SU-DHL-6 (cell line): ENCODE data around the gene PDE2A.

ENCODE experiments used
- H2AFZ ChIP-seq: fragments of 200-600 bp; sonication (generic); 2 replicates; pipeline ENCODE4 v1.6.1; 2014; ENCODE audit warnings: low read depth, mild to moderate bottlenecking, moderate library complexity, mixed read lengths, antibody characterized with exemption, low read length; ENCODE audit not compliant: severe bottlenecking
- H3F3A ChIP-seq: fragments of 200-600 bp; shearing (Covaris generic); 2 replicates; pipeline ENCODE4 v1.6.0; 2016; ENCODE audit warnings: antibody characterized with exemption, mild to moderate bottlenecking; ENCODE audit not compliant: insufficient read depth
- H3K27ac ChIP-seq: fragments of 200-600 bp; sonication (generic); 2 replicates; pipeline ENCODE4 v1.5.1; 2016; ENCODE audit warnings: low read depth, mild to moderate bottlenecking, low read length, moderate library complexity, mixed read lengths
- H3K27me3 ChIP-seq: fragments of 200-600 bp; sonication (generic), shearing (Covaris generic); 2 replicates; pipeline ENCODE4 v1.6.0; 2014; ENCODE audit warnings: mild to moderate bottlenecking, low read length
- H3K36me3 ChIP-seq: fragments of 200-600 bp; sonication (generic); 2 replicates; pipeline ENCODE4 v1.6.1; 2014; ENCODE audit warnings: mild to moderate bottlenecking, low read length, mixed read lengths
- H3K4me2 ChIP-seq: fragments of 300-600, 200-600 bp; shearing (Covaris generic), sonication (generic); 2 replicates; pipeline ENCODE4 v1.6.0; 2014; ENCODE audit warnings: low read length, low read depth, mild to moderate bottlenecking; ENCODE audit not compliant: poor library complexity, severe bottlenecking
- H3K4me3 ChIP-seq: fragments of 200-600 bp; sonication (generic); 2 replicates; pipeline ENCODE4 v1.5.1; 2014; ENCODE audit warnings: antibody characterized with exemption, low read length, mild to moderate bottlenecking, mixed read lengths; ENCODE audit not compliant: insufficient read depth, poor library complexity, severe bottlenecking
- H3K79me2 ChIP-seq: fragments of 200-600 bp; sonication (generic); 2 replicates; pipeline ENCODE4 v1.6.1; 2014; ENCODE audit warnings: mild to moderate bottlenecking, low read length, moderate library complexity; ENCODE audit not compliant: insufficient read depth
- H3K9ac ChIP-seq: fragments of 200-600 bp; sonication (generic); 2 replicates; pipeline ENCODE4 v1.7.0; 2014; ENCODE audit warnings: mild to moderate bottlenecking, low read length
- H3K9me2 ChIP-seq: fragments of 200-600 bp; sonication (generic); replicated peaks from 2 replicates; pipeline ENCODE4 v1.6.1; 2014; ENCODE audit warnings: low read length; ENCODE audit not compliant: insufficient read depth
- H3K9me3 ChIP-seq: fragments of 200-600 bp; sonication (generic); 2 replicates; pipeline ENCODE4 v1.6.1; 2014; ENCODE audit warnings: low read length, mixed read lengths; ENCODE audit not compliant: insufficient read depth
- H4K20me1 ChIP-seq: fragments of 200-600 bp; sonication (generic); 2 replicates; pipeline ENCODE4 v1.6.1; 2014; ENCODE audit warnings: low read depth, mild to moderate bottlenecking, antibody characterized with exemption, low read length, moderate library complexity, mixed read lengths
- EZH2phosphoT487 ChIP-seq: fragments of 200-600 bp; sonication (generic), shearing (Covaris generic); conservative IDR thresholded peaks from 2 replicates; pipeline ENCODE4 v1.6.1; 2018; ENCODE audit warnings: mild to moderate bottlenecking, antibody characterized with exemption, low read length, moderate library complexity, mixed read lengths
- TF ChIP-seq, protein P1 (sequence below): fragments of 200-600 bp; sonication (generic); IDR thresholded peaks from one replicate; pipeline ENCODE4 v1.5.1; 2017; ENCODE audit warnings: antibody characterized with exemption, mild to moderate bottlenecking, low read length, moderate library complexity; ENCODE audit not compliant: insufficient read depth, poor library complexity, severe bottlenecking

Gene PDE2A

DNA sequence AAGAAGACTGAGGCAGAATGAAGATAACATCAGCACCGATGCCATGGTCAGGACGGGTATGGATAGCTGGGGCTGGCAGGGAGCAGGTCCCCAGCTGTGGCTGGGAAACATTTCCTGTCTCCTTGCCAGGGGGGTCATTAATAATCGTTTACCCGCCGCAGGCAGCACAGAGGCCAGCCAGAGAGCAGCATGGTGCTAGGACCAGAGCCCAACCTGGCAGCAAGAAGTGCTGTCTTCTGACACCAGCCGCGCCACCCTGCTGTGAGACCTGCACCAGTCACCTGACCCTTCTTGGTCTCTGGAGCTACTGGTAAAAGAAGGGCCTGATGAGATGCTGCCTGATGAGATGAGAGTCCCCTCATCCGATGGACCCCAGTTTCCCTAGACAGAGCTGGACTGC is 36.3 kb downstream of the PDE2A start:
- Histone ChIP-seq H3K4me3 (no peak overlapping the region), H3K79me2 (no peaks in the 10 kb centered on the region), H3K9me2 (no peaks in the 10 kb centered on the region), H3K4me2 (no peak overlapping the region), H3K9ac (no peak overlapping the region), H2AFZ (no peak overlapping the region), H3K27ac (no peak overlapping the region), H3F3A (no peaks in the 10 kb centered on the region), H3K27me3 (no peaks in the 10 kb centered on the region), H3K9me3 (no peaks in the 10 kb centered on the region), H4K20me1 (no peaks in the 10 kb centered on the region), H3K36me3 (no peaks in the 10 kb centered on the region)
- TF ChIP-seq, protein P1, sequence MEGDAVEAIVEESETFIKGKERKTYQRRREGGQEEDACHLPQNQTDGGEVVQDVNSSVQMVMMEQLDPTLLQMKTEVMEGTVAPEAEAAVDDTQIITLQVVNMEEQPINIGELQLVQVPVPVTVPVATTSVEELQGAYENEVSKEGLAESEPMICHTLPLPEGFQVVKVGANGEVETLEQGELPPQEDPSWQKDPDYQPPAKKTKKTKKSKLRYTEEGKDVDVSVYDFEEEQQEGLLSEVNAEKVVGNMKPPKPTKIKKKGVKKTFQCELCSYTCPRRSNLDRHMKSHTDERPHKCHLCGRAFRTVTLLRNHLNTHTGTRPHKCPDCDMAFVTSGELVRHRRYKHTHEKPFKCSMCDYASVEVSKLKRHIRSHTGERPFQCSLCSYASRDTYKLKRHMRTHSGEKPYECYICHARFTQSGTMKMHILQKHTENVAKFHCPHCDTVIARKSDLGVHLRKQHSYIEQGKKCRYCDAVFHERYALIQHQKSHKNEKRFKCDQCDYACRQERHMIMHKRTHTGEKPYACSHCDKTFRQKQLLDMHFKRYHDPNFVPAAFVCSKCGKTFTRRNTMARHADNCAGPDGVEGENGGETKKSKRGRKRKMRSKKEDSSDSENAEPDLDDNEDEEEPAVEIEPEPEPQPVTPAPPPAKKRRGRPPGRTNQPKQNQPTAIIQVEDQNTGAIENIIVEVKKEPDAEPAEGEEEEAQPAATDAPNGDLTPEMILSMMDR: no peak

DNA sequence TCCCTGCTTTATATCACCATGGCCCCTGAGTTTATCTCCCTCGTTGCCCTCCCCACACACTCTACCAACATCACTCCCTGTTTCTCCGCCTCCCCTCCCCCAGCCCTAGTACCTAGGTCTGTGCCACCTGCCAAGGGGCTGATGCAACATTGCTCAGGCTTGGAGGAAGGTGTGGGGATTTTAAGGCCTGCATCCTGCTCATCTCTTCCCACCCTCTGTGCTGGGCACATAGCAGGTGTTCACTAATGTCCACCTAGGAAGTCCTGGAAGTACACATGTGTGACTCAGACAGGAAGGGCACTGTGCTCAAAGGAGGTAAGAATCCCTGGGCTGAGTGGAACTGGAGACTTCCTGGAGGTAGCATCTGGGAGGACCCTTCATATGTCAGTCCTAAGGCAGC is 37.0 kb downstream of the PDE2A start:
- no peaks in the 10 kb centered on the region for H3K27me3 ChIP-seq
- H3K27ac ChIP-seq: no peak overlapping the region
- H3K9ac ChIP-seq: no peak overlapping the region
- no peak overlapping the region for H3K4me2 ChIP-seq
- TF ChIP-seq, protein P1: no peak
- TF ChIP-seq EZH2phosphoT487: no peak
- H3K4me3 ChIP-seq: no peak overlapping the region
- H2AFZ ChIP-seq: no peak overlapping the region
- H4K20me1 ChIP-seq: no peaks in the 10 kb centered on the region
- H3K36me3 ChIP-seq: no peaks in the 10 kb centered on the region
- H3K9me2 ChIP-seq: no peaks in the 10 kb centered on the region
- H3K9me3 ChIP-seq: no peaks in the 10 kb centered on the region
- no peaks in the 10 kb centered on the region for H3F3A ChIP-seq
- H3K79me2 ChIP-seq: no peaks in the 10 kb centered on the region

DNA sequence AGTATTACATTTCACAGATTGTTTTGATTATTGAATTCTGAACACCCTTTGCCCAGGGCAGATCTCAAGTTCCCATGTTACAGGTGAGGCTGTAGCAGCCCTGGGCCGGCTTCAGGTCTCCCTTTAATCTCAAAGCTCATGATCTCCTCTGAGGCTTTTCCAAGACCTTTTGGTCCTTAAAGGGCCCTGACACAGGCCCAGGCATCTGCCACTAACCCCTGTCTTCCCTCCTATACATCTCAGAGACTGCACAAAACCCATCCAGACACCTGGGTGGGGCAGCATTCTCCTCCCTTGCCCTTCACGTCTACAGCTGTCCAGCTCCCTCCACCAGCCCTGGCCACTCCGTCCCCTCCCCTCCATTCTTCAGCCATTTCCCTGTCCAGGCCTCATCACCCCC is 37.8 kb downstream of the PDE2A start:
- H3K4me2 ChIP-seq: no peak overlapping the region
- H3F3A ChIP-seq: no peaks in the 10 kb centered on the region
- no peaks in the 10 kb centered on the region for H3K36me3 ChIP-seq
- no peaks in the 10 kb centered on the region for H3K79me2 ChIP-seq
- H2AFZ ChIP-seq: no peak overlapping the region
- no peak overlapping the region for H3K4me3 ChIP-seq
- no peaks in the 10 kb centered on the region for H4K20me1 ChIP-seq
- no peaks in the 10 kb centered on the region for H3K9me2 ChIP-seq
- H3K27ac ChIP-seq: no peak overlapping the region
- no peak overlapping the region for H3K9ac ChIP-seq
- no peak for TF ChIP-seq EZH2phosphoT487
- TF ChIP-seq, protein P1: no peak
- no peaks in the 10 kb centered on the region for H3K9me3 ChIP-seq
- H3K27me3 ChIP-seq: no peaks in the 10 kb centered on the region

DNA sequence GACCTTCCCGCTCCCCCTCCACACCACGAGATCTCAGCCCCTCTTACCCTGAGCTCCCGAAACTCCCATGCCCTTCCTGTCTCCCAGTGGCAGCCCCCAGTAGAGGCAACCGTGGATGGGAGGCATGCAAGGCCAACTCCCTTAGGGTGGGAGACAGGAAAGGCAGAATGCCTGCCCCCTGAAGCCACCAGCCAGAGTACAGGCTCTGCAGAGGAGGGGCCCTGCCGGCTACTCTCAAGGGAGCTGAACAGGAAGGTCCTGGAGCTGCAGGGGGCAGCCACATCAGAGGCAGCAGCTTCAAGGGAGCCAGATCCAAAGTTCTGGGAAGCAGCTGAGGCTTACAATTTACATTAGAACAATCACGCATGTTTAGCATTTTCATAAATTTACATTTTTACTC is 38.3 kb downstream of the PDE2A start:
- Histone ChIP-seq H3K4me2 (no peak overlapping the region), H3K79me2 (no peaks in the 10 kb centered on the region), H3K9me3 (no peaks in the 10 kb centered on the region), H3K9ac (no peak overlapping the region), H3K27me3 (no peaks in the 10 kb centered on the region), H2AFZ (no peak overlapping the region), H3F3A (no peaks in the 10 kb centered on the region), H4K20me1 (no peaks in the 10 kb centered on the region), H3K27ac (no peak overlapping the region), H3K36me3 (no peaks in the 10 kb centered on the region), H3K4me3 (no peak overlapping the region), H3K9me2 (no peaks in the 10 kb centered on the region)
- no peak for TF ChIP-seq EZH2phosphoT487
- TF ChIP-seq, protein P1: no peak
